T-cell (primary cell): ENCODE data around the gene KANSL1. TPM values are rescaled to one million over a fixed set of nuclear protein-coding genes. Genes with fewer than 3 reads are reported as not detected.

ENCODE experiments used
- ATAC-seq, 4 experiments: fragments of 200-7000 bp in 3 of 4; fragments of 150-1000 bp in 1 of 4; cut with Tn5 transposase; replicated peaks in 1 of 4; 1 replicate in 3 of 4; 2 replicates in 1 of 4; pipeline ENCODE4 v1.10.0; 2021; ENCODE audit warnings: moderate library complexity in 3 of 4, mild to moderate bottlenecking in 2 of 4, moderate number of reproducible peaks in 1 of 4
- CTCF ChIA-PET, 2 donors: fragments of 300-600 bp; sonication (Branson Sonifier 250); formaldehyde crosslinking; loops; one replicate each; lab custom pipeline; 2022; ENCODE audit warnings: antibody characterized with exemption in 2 of 2; lab: Charles Lee
- POLR2A ChIA-PET, 2 donors: fragments of 300-600 bp; sonication (Branson Sonifier 250); formaldehyde crosslinking; loops; one replicate each; lab custom pipeline; 2022; ENCODE audit warnings: antibody characterized with exemption in 2 of 2; lab: Charles Lee
- DNase-seq, 35 experiments: peaks; one replicate each; pipeline versions ENCODE4 v3.0.0 to v3.0.0-alpha.2; 2013 to 2023
- H3K27ac ChIP-seq: one replicate; pipeline ENCODE4 v1.5.1; 2013; ENCODE audit warnings: low read length
- H3K27me3 ChIP-seq, 2 experiments: replicated peaks in 1 of 2; 1 replicate in 1 of 2; 2 replicates in 1 of 2; pipeline versions ENCODE4 v1.6.1 to v1.7.0; 2013; ENCODE audit warnings: low read length in 1 of 2, mixed read lengths in 1 of 2; ENCODE audit not compliant: control insufficient read depth in 2 of 2, insufficient read depth in 2 of 2; ENCODE audit errors: extremely low read depth in 1 of 2
- H3K36me3 ChIP-seq, 2 donors: 1 replicate in 1 of 2; 2 replicates in 1 of 2; pipeline versions ENCODE4 v1.6.1 to v1.7.0; 2013; ENCODE audit warnings: low read length in 1 of 2; ENCODE audit not compliant: control insufficient read depth in 2 of 2, insufficient read depth in 1 of 2; ENCODE audit errors: extremely low read depth in 1 of 2
- H3K4me1 ChIP-seq, 2 experiments: 1 replicate in 1 of 2; 2 replicates in 1 of 2; pipeline versions ENCODE4 v1.6.1 to v1.7.0; 2013; ENCODE audit warnings: low read length in 2 of 2, mixed read lengths in 1 of 2; ENCODE audit not compliant: insufficient read depth in 2 of 2, control insufficient read depth in 1 of 2; ENCODE audit errors: extremely low read depth in 1 of 2
- H3K4me3 ChIP-seq, 2 donors: 1 replicate in 1 of 2; 2 replicates in 1 of 2; pipeline versions ENCODE4 v1.5.1 to v1.7.0; 2013; ENCODE audit warnings: mild to moderate bottlenecking in 2 of 2, low read length in 1 of 2, moderate library complexity in 1 of 2; ENCODE audit not compliant: control insufficient read depth in 1 of 2; ENCODE audit errors: extremely low read depth in 1 of 2
- H3K9me3 ChIP-seq: 2 replicates; pipeline ENCODE4 v1.7.0; 2013
- H3K27ac Mint-ChIP-seq, 2 donors: one replicate each; pipeline ENCODE4 v1.8.0; 2020 to 2021; ENCODE audit warnings: mild to moderate bottlenecking in 2 of 2, mixed read lengths in 2 of 2
- H3K27me3 Mint-ChIP-seq, 2 donors: one replicate each; pipeline ENCODE4 v1.8.0; 2021 to 2022; ENCODE audit warnings: mixed read lengths in 2 of 2
- H3K36me3 Mint-ChIP-seq: one replicate; pipeline ENCODE4 v1.8.0; 2021; ENCODE audit warnings: mixed read lengths
- H3K4me1 Mint-ChIP-seq, 3 donors: one replicate each; pipeline ENCODE4 v1.8.0; 2020 to 2022; ENCODE audit warnings: mixed read lengths in 3 of 3, mild to moderate bottlenecking in 1 of 3
- H3K4me3 Mint-ChIP-seq, 3 donors: one replicate each; pipeline ENCODE4 v1.8.0; 2020 to 2022; ENCODE audit warnings: mild to moderate bottlenecking in 3 of 3, mixed read lengths in 3 of 3, moderate library complexity in 3 of 3
- H3K9me3 Mint-ChIP-seq, 3 donors: one replicate each; pipeline ENCODE4 v1.8.0; 2020 to 2022; ENCODE audit warnings: mixed read lengths in 3 of 3
- WGBS: methylation state at CpG from one replicate; pipeline ENCODE4 v1.1.5; 2013; ENCODE audit warnings: missing lambda C conversion rate; ENCODE audit not compliant: insufficient coverage; 5-methylcytosine and 5-hydroxymethylcytosine counted together
- total RNA-seq, 35 experiments: library from RNA in 6 of 35; stranded (reverse) in 6 of 35; fragments of 120-200 nt in 1 of 35; gene quantifications; one replicate each; pipeline versions ENCODE4 v1.2.1 to v1.2.4 and lab custom pipeline; 2013 to 2026

Gene KANSL1
- total RNA-seq, 5 donors from 2014 or later (not counting 1 experiment from before 2014, with no cell fraction given) = 113 to 301 (median 160) TPM

DNA sequence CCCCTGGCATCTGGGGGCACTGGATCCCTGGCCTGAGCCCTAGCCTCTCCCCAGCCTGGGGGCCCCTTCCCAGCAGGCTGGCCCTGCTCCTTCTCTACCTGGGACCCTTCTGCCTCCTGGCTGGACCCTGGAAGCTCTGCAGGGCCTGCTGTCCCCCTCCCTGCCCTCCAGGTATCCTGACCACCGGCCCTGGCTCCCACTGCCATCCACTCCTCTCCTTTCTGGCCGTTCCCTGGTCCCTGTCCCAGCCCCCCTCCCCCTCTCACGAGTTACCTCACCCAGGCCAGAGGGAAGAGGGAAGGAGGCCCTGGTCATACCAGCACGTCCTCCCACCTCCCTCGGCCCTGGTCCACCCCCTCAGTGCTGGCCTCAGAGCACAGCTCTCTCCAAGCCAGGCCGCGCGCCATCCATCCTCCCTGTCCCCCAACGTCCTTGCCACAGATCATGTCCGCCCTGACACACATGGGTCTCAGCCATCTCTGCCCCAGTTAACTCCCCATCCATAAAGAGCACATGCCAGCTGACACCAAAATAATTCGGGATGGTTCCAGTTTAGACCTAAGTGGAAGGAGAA lies 180.6 kb downstream of the KANSL1 start:
- no peak overlapping the region for H3K4me3 Mint-ChIP-seq
- 76% methylated on average over 8 of the region's 11 CpGs for WGBS
- ATAC-seq (no peak), DNase-seq (no peak)
- H3K4me3 ChIP-seq = no peak overlapping the region
- H3K27me3 ChIP-seq = peaks cover 0 to 15% of the 10 kb centered on the region in 2 experiments
- H3K9me3 Mint-ChIP-seq = no peaks in the 10 kb centered on the region
- no peaks in the 10 kb centered on the region for H3K4me1 ChIP-seq
- peaks cover 0 to 5% of the 10 kb centered on the region in 2 donors for H3K27me3 Mint-ChIP-seq
- H3K27ac ChIP-seq = no peak overlapping the region
- H3K4me1 Mint-ChIP-seq = no peaks in the 10 kb centered on the region
- no peaks in the 10 kb centered on the region for H3K36me3 ChIP-seq
- CTCF ChIA-PET = no interaction called here
- no peaks in the 10 kb centered on the region for H3K9me3 ChIP-seq
- H3K36me3 Mint-ChIP-seq = no peaks in the 10 kb centered on the region
- no peak overlapping the region for H3K27ac Mint-ChIP-seq
- POLR2A ChIA-PET = no interaction called here

GRCh38 chr17:46011711-46012505 lies 181.3 kb downstream of the KANSL1 start:
- CTCF ChIA-PET = no interaction called here
- no peak overlapping the region for H3K27ac Mint-ChIP-seq
- WGBS = 90% methylated on average over 25 of the region's 28 CpGs

GRCh38 chr17:46010597-46011186 lies 182.5 kb downstream of the KANSL1 start:
- POLR2A ChIA-PET = no interaction called here
- H3K4me3 ChIP-seq = no peak overlapping the region
- no peaks in the 10 kb centered on the region for H3K36me3 Mint-ChIP-seq
- H3K4me3 Mint-ChIP-seq = no peak overlapping the region
- H3K27me3 Mint-ChIP-seq = peaks cover 0 to 5% of the 10 kb centered on the region in 2 donors
- no peaks in the 10 kb centered on the region for H3K9me3 ChIP-seq
- no peaks in the 10 kb centered on the region for H3K9me3 Mint-ChIP-seq
- H3K27me3 ChIP-seq = peaks cover 0 to 15% of the 10 kb centered on the region in 2 experiments
- H3K27ac ChIP-seq = no peak overlapping the region
- DNase-seq (no peak), ATAC-seq (no peak)
- H3K4me1 Mint-ChIP-seq = no peaks in the 10 kb centered on the region
- no peaks in the 10 kb centered on the region for H3K36me3 ChIP-seq
- WGBS = 83% methylated on average over 11 of the region's 16 CpGs
- no peak overlapping the region for H3K27ac Mint-ChIP-seq
- H3K4me1 ChIP-seq = no peaks in the 10 kb centered on the region
- CTCF ChIA-PET = no interaction called here

More at GRCh38 chr17:46011711-46012505, 181.3 kb downstream of the KANSL1 start:
- peaks cover 0 to 15% of the 10 kb centered on the region in 2 experiments for H3K27me3 ChIP-seq
- Mint-ChIP-seq H3K36me3 (no peaks in the 10 kb centered on the region), H3K4me1 (no peaks in the 10 kb centered on the region), H3K27me3 (peaks cover 0 to 5% of the 10 kb centered on the region in 2 donors), H3K4me3 (no peak overlapping the region), H3K9me3 (no peaks in the 10 kb centered on the region)
- no peaks in the 10 kb centered on the region for H3K9me3 ChIP-seq
- ATAC-seq (no peak), DNase-seq (no peak)
- no peaks in the 10 kb centered on the region for H3K36me3 ChIP-seq
- H3K4me3 ChIP-seq = no peak overlapping the region
- POLR2A ChIA-PET = no interaction called here
- no peaks in the 10 kb centered on the region for H3K4me1 ChIP-seq
- H3K27ac ChIP-seq = no peak overlapping the region

DNA sequence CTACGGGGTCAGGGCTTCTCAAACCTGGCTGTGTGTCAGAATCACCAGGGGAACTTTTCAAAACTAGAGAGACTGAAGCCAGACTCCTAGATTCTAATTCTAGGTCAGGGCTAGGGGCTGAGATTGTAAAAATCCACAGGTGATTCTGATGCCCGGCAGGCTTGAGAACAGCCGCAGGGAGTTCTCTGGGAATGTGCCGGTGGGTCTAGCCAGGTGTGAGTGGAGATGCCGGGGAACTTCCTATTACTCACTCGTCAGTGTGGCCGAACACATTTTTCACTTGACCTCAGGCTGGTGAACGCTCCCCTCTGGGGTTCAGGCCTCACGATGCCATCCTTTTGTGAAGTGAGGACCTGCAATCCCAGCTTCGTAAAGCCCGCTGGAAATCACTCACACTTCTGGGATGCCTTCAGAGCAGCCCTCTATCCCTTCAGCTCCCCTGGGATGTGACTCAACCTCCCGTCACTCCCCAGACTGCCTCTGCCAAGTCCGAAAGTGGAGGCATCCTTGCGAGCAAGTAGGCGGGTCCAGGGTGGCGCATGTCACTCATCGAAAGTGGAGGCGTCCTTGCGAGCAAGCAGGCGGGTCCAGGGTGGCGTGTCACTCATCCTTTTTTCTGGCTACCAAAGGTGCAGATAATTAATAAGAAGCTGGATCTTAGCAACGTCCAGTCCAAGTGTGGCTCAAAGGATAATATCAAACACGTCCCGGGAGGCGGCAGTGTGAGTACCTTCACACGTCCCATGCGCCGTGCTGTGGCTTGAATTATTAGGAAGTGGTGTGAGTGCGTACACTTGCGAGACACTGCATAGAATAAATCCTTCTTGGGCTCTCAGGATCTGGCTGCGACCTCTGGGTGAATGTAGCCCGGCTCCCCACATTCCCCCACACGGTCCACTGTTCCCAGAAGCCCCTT lies 183.3 kb downstream of the KANSL1 start:
- H3K4me1 Mint-ChIP-seq = no peaks in the 10 kb centered on the region
- 82% methylated on average over 20 of the region's 33 CpGs for WGBS
- Histone ChIP-seq H3K27ac (no peak overlapping the region), H3K4me1 (no peaks in the 10 kb centered on the region), H3K27me3 (peaks cover 0 to 19% of the 10 kb centered on the region in 2 experiments), H3K4me3 (no peak overlapping the region), H3K36me3 (no peaks in the 10 kb centered on the region), H3K9me3 (no peaks in the 10 kb centered on the region)
- POLR2A ChIA-PET = no interaction called here
- no peak overlapping the region for H3K27ac Mint-ChIP-seq
- DNase-seq (no peak), ATAC-seq (no peak)
- H3K4me3 Mint-ChIP-seq = no peak overlapping the region
- H3K9me3 Mint-ChIP-seq = no peaks in the 10 kb centered on the region
- H3K27me3 Mint-ChIP-seq = peaks cover 0 to 5% of the 10 kb centered on the region in 2 donors
- no peaks in the 10 kb centered on the region for H3K36me3 Mint-ChIP-seq
- CTCF ChIA-PET = no interaction called here

GRCh38 chr17:46008591-46008990 lies 184.6 kb downstream of the KANSL1 start:
- Histone ChIP-seq H3K27me3 (peaks cover 0 to 19% of the 10 kb centered on the region in 2 experiments), H3K4me1 (no peaks in the 10 kb centered on the region), H3K9me3 (no peaks in the 10 kb centered on the region), H3K36me3 (no peaks in the 10 kb centered on the region), H3K27ac (no peak overlapping the region), H3K4me3 (no peak overlapping the region)
- no peak for ATAC-seq
- no peaks in the 10 kb centered on the region for H3K9me3 Mint-ChIP-seq
- peaks cover 0 to under 1% (median 0%) of the 10 kb centered on the region in 3 donors for H3K4me1 Mint-ChIP-seq
- no peaks in the 10 kb centered on the region for H3K36me3 Mint-ChIP-seq
- DNase-seq = no peak
- ChIA-PET POLR2A (no interaction called here), CTCF (no interaction called here)
- peaks cover 0 to 5% of the 10 kb centered on the region in 2 donors for H3K27me3 Mint-ChIP-seq
- WGBS = 86% methylated on average over 5 of the region's 9 CpGs
- no peak overlapping the region for H3K27ac Mint-ChIP-seq
- H3K4me3 Mint-ChIP-seq = no peak overlapping the region

- Histone ChIP-seq H3K27ac (no peak overlapping the region), H3K4me1 (peaks cover 0 to 5% of the 10 kb centered on the region in 2 experiments), H3K9me3 (no peaks in the 10 kb centered on the region), H3K36me3 (no peaks in the 10 kb centered on the region), H3K4me3 (no peak overlapping the region), H3K27me3 (peaks cover 0 to 19% of the 10 kb centered on the region in 2 experiments)
- Mint-ChIP-seq H3K27me3 (peaks cover 0 to 5% of the 10 kb centered on the region in 2 donors), H3K36me3 (no peaks in the 10 kb centered on the region), H3K4me3 (no peak overlapping the region), H3K4me1 (peaks cover 0 to 1% (median 0%) of the 10 kb centered on the region in 3 donors), H3K27ac (no peak overlapping the region), H3K9me3 (no peaks in the 10 kb centered on the region)
- 100% methylated on average over 1 of the region's 2 CpGs for WGBS
- ATAC-seq = no peak
- ChIA-PET CTCF (no interaction called here), POLR2A (interaction anchor here (0.6 to 0.7 kb wide), 2 partner anchors 12 to 190 kb away, joined by 3 to 23 read pairs; no protein-coding TSS in a partner anchor)
- DNase-seq = no peak
Observed at GRCh38 chr17:46007461-46007965, 185.7 kb downstream of the KANSL1 start.
